WTC11 (cell line): ENCODE results near the gene COBLL1. TPM values are rescaled to one million over a fixed set of nuclear protein-coding genes. Genes with fewer than 3 reads are reported as not detected.

ENCODE experiments used
- ATAC-seq: fragments of 200-7000 bp; cut with Tn5 transposase; 2 replicates; pipeline ENCODE4 v1.10.0; 2021; ENCODE audit warnings: mild to moderate bottlenecking, moderate library complexity
- CTCF ChIA-PET: fragments of 300-600 bp; sonication (Branson Sonifier 250); formaldehyde crosslinking; loops from one replicate; lab custom pipeline; 2021; ENCODE audit warnings: antibody characterized with exemption; lab: Charles Lee
- POLR2A ChIA-PET: fragments of 350-600 bp; sonication (Branson Sonifier 250); formaldehyde crosslinking; loops from one replicate; lab custom pipeline; 2021; ENCODE audit warnings: antibody characterized with exemption; lab: Charles Lee
- DNase-seq: peaks from one replicate; pipeline ENCODE4 v3.0.0; 2021; ENCODE audit warnings: low spot score
- H3K27ac Mint-ChIP-seq: 2 replicates; pipeline ENCODE4 v1.8.0; 2021; ENCODE audit warnings: mixed read lengths
- H3K27me3 Mint-ChIP-seq: 2 replicates; pipeline ENCODE4 v1.8.0; 2021; ENCODE audit warnings: low read depth, mild to moderate bottlenecking, moderate library complexity, mixed read lengths
- H3K36me3 Mint-ChIP-seq: 2 replicates; pipeline ENCODE4 v1.8.0; 2021; ENCODE audit warnings: mixed read lengths
- H3K4me1 Mint-ChIP-seq: 2 replicates; pipeline ENCODE4 v1.8.0; 2022; ENCODE audit warnings: mixed read lengths
- H3K4me3 Mint-ChIP-seq: 2 replicates; pipeline ENCODE4 v1.8.0; 2021; ENCODE audit warnings: mild to moderate bottlenecking, moderate library complexity, mixed read lengths
- H3K9me3 Mint-ChIP-seq: 2 replicates; pipeline ENCODE4 v1.8.0; 2021; ENCODE audit warnings: mixed read lengths
- ATF2 ChIP-seq: sonication (generic); formaldehyde crosslinking; IDR thresholded peaks from 2 replicates; pipeline ENCODE4 v1.8.1; 2022; ENCODE audit warnings: low read depth, missing genetic modification reagents, borderline replicate concordance
- ATF6 ChIP-seq: sonication (generic); formaldehyde crosslinking; IDR thresholded peaks from 2 replicates; pipeline ENCODE4 v1.8.1; 2023; ENCODE audit warnings: mild to moderate bottlenecking, missing genetic modification reagents
- CDX4 ChIP-seq: fragments of 250-450 bp; sonication (Bioruptor Pico); IDR thresholded peaks from 2 replicates; pipeline ENCODE4 v1.9.0; 2021; ENCODE audit warnings: moderate library complexity, mild to moderate bottlenecking, inconsistent platforms, borderline replicate concordance
- CREM ChIP-seq: sonication (generic); formaldehyde crosslinking; IDR thresholded peaks from 2 replicates; pipeline ENCODE4 v1.8.1; 2022; ENCODE audit warnings: mild to moderate bottlenecking, missing genetic modification reagents, moderate library complexity
- E2F1 ChIP-seq: sonication (generic); formaldehyde crosslinking; IDR thresholded peaks from 2 replicates; pipeline ENCODE4 v1.8.0; 2022; ENCODE audit warnings: mild to moderate bottlenecking, missing genetic modification reagents
- EMX1 ChIP-seq: fragments of 250-450 bp; sonication (Bioruptor Pico); IDR thresholded peaks from 2 replicates; pipeline ENCODE4 v1.8.0; 2021; ENCODE audit warnings: mild to moderate bottlenecking
- ERG ChIP-seq: fragments of 250-450 bp; sonication (Bioruptor Pico); IDR thresholded peaks from 2 replicates; pipeline ENCODE4 v1.8.0; 2021; ENCODE audit warnings: mild to moderate bottlenecking
- FOXP4 ChIP-seq: sonication (generic); formaldehyde crosslinking; IDR thresholded peaks from 2 replicates; pipeline ENCODE4 v1.8.0; 2022; ENCODE audit warnings: mild to moderate bottlenecking, missing genetic modification reagents
- JUN ChIP-seq: sonication (generic); formaldehyde crosslinking; IDR thresholded peaks from 2 replicates; pipeline ENCODE4 v1.8.0; 2023; ENCODE audit warnings: mild to moderate bottlenecking, missing genetic modification reagents
- MAX ChIP-seq: sonication (generic); formaldehyde crosslinking; IDR thresholded peaks from 2 replicates; pipeline ENCODE4 v1.8.0; 2022; ENCODE audit warnings: mild to moderate bottlenecking, missing genetic modification reagents
- MLX ChIP-seq: sonication (generic); formaldehyde crosslinking; IDR thresholded peaks from 2 replicates; pipeline ENCODE4 v1.8.1; 2023; ENCODE audit warnings: mild to moderate bottlenecking, missing genetic modification reagents, moderate library complexity
- NFATC4 ChIP-seq: fragments of 250-450 bp; sonication (Bioruptor Pico); IDR thresholded peaks from 2 replicates; pipeline ENCODE4 v1.9.0; 2021; ENCODE audit warnings: mild to moderate bottlenecking
- NFYB ChIP-seq: sonication (generic); formaldehyde crosslinking; conservative IDR thresholded peaks from 2 replicates; pipeline ENCODE4 v1.8.0; 2022; ENCODE audit warnings: low read depth, missing genetic modification reagents
- SP1 ChIP-seq: sonication (generic); formaldehyde crosslinking; conservative IDR thresholded peaks from 2 replicates; pipeline ENCODE4 v1.8.1; 2022; ENCODE audit warnings: missing genetic modification reagents
- TCF7 ChIP-seq: sonication (generic); formaldehyde crosslinking; IDR thresholded peaks from 2 replicates; pipeline ENCODE4 v1.8.0; 2022; ENCODE audit warnings: mild to moderate bottlenecking, low read depth, missing genetic modification reagents, moderate library complexity
- TEAD1 ChIP-seq: sonication (generic); formaldehyde crosslinking; IDR thresholded peaks from 2 replicates; pipeline ENCODE4 v1.8.0; 2022; ENCODE audit warnings: mild to moderate bottlenecking, missing genetic modification reagents
- TP53 ChIP-seq: sonication (generic); formaldehyde crosslinking; IDR thresholded peaks from 2 replicates; pipeline ENCODE4 v1.8.1; 2023; ENCODE audit warnings: mild to moderate bottlenecking, missing genetic modification reagents
- USF2 ChIP-seq: sonication (generic); formaldehyde crosslinking; IDR thresholded peaks from 2 replicates; pipeline ENCODE4 v1.8.1; 2023; ENCODE audit warnings: mild to moderate bottlenecking, missing genetic modification reagents, moderate library complexity
- ZMAT4 ChIP-seq: fragments of 250-450 bp; sonication (Bioruptor Pico); IDR thresholded peaks from 2 replicates; pipeline ENCODE4 v1.9.0; 2021; ENCODE audit warnings: mild to moderate bottlenecking
- ZNF121 ChIP-seq: sonication (generic); formaldehyde crosslinking; IDR thresholded peaks from 2 replicates; pipeline ENCODE4 v1.8.0; 2023; ENCODE audit warnings: missing genetic modification reagents
- ZNF396 ChIP-seq: fragments of 250-450 bp; sonication (Bioruptor Pico); IDR thresholded peaks from 2 replicates; pipeline ENCODE4 v1.8.0; 2021; ENCODE audit warnings: mild to moderate bottlenecking, moderate library complexity, borderline replicate concordance
- ZNF416 ChIP-seq: fragments of 250-450 bp; sonication (Bioruptor Pico); IDR thresholded peaks from 2 replicates; pipeline ENCODE4 v1.9.0; 2021; ENCODE audit warnings: mild to moderate bottlenecking, inconsistent platforms
- ZNF671 ChIP-seq: fragments of 250-450 bp; sonication (Bioruptor Pico); IDR thresholded peaks from 2 replicates; pipeline ENCODE4 v1.8.0; 2021; ENCODE audit warnings: mild to moderate bottlenecking
- total RNA-seq: library from RNA; stranded (reverse); gene quantifications from 3 replicates; pipeline ENCODE4 v1.2.3, GENCODE V29; 2021

Gene COBLL1
- total RNA-seq, 1 experiment from 2014 or later, result 5.8 TPM

- DNase-seq (no peak), ATAC-seq (no peak)
- Mint-ChIP-seq H3K9me3 (no peaks in the 10 kb centered on the region), H3K4me1 (peaks cover 4% of the 10 kb centered on the region), H3K27me3 (no peaks in the 10 kb centered on the region), H3K36me3 (no peaks in the 10 kb centered on the region), H3K4me3 (no peak overlapping the region), H3K27ac (no peak overlapping the region)
- TF ChIP-seq MLX (CRISPR knock-in tag), result no peak
- no peak for TF ChIP-seq ERG (CRISPR knock-in tag)
- no peak for TF ChIP-seq ZMAT4 (CRISPR knock-in tag)
- no peak for TF ChIP-seq TEAD1 (CRISPR knock-in tag)
- no peak for TF ChIP-seq ZNF121 (CRISPR knock-in tag)
- TF ChIP-seq FOXP4 (CRISPR knock-in tag), result no peak
- no peak for TF ChIP-seq ATF2 (CRISPR knock-in tag)
- TF ChIP-seq SP1 (CRISPR knock-in tag), result no peak
- TF ChIP-seq ZNF671 (CRISPR knock-in tag), result no peak
- no peak for TF ChIP-seq CDX4
- TF ChIP-seq NFYB, result no peak
- TF ChIP-seq TP53 (CRISPR knock-in tag), result no peak
- ChIA-PET CTCF (no interaction called here), POLR2A (no interaction called here)
Observed at GRCh38 chr2:164794016-164794415, 47.6 kb downstream of the COBLL1 start.

GRCh38 chr2:164793529-164793928 is 48.1 kb downstream of the COBLL1 start:
- TF ChIP-seq ATF6 (CRISPR knock-in tag) (no peak), USF2 (no peak), ZNF396 (no peak), EMX1 (CRISPR knock-in tag) (no peak), MAX (no peak), TEAD1 (CRISPR knock-in tag) (no peak), JUN (no peak), NFATC4 (no peak), TCF7 (CRISPR knock-in tag) (no peak), ZNF416 (CRISPR knock-in tag) (no peak), CREM (CRISPR knock-in tag) (no peak), E2F1 (CRISPR knock-in tag) (no peak)
- TF ChIP-seq, all 79 proteins: peak for 0
- no peaks in the 10 kb centered on the region for H3K36me3 Mint-ChIP-seq
- no peak overlapping the region for H3K4me3 Mint-ChIP-seq
- CTCF ChIA-PET, result no interaction called here
- ATAC-seq (no peak), DNase-seq (no peak)
- H3K27me3 Mint-ChIP-seq, result no peaks in the 10 kb centered on the region
- H3K27ac Mint-ChIP-seq, result no peak overlapping the region
- POLR2A ChIA-PET, result no interaction called here
- peaks cover 4% of the 10 kb centered on the region for H3K4me1 Mint-ChIP-seq
- H3K9me3 Mint-ChIP-seq, result no peaks in the 10 kb centered on the region
